Measurements from ENCODE around the gene TSPAN15. TPM values are rescaled to one million over a fixed set of nuclear protein-coding genes. Genes with fewer than 3 reads are reported as not detected.
A peak's percentile ranks its signal among the peaks of the same experiment; 100 is the strongest.

Gene TSPAN15
- total and polyA plus RNA-seq, 9 donors, result 2.8 to 13.7 (median 5.6) TPM

DNA sequence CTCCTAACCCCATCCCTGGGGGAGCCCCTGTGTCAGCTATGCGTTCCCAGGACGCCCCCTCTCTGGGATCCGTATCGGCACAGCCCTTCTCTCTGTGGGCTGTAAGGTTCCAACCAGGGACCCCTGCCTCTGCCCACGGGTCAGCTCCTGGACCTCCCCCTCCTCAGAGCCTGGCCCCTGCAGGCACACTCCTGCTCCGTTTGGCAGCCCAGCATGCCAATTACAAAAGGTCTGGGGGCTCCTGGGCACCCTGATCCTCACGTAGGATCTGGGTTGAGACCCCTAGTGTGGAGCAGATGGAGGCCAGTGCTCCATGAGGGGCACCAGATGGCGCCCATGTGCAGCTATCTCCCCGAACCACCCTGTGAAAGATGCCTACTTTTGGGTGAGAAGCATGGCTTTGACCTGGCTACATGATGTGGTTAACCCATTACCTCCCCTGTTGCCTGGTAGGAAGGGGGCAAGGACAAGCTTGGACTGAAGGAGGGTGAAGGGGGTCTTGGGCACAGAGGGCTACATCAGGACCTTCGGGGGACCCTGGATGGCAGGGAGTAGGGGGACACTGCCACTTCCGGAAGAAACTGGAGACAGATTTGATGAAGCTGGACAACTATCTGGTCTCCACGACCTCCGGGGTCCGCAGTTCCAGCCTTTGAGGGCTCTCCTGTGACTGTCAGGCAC, 43.5 kb upstream of the TSPAN15 start:
- no peaks in the 10 kb centered on the region for H3K9me3 ChIP-seq
- DNase-seq, result peak in 4 of 5 donors; percentile 17 to 50 (median 46)
- intact Hi-C loops (cut with DNase I), result loop anchor here in 1 of 4 donors (10.0 kb wide), 1 partner anchor 503 kb away; the partner anchor contains the start of gene DDX50
- no peaks in the 10 kb centered on the region for H3K27me3 ChIP-seq
- 61 to 69% (median 63%) methylated on average over 14 of the region's 14 CpGs for WGBS, 3 donors
- TF ChIP-seq, protein P1, sequence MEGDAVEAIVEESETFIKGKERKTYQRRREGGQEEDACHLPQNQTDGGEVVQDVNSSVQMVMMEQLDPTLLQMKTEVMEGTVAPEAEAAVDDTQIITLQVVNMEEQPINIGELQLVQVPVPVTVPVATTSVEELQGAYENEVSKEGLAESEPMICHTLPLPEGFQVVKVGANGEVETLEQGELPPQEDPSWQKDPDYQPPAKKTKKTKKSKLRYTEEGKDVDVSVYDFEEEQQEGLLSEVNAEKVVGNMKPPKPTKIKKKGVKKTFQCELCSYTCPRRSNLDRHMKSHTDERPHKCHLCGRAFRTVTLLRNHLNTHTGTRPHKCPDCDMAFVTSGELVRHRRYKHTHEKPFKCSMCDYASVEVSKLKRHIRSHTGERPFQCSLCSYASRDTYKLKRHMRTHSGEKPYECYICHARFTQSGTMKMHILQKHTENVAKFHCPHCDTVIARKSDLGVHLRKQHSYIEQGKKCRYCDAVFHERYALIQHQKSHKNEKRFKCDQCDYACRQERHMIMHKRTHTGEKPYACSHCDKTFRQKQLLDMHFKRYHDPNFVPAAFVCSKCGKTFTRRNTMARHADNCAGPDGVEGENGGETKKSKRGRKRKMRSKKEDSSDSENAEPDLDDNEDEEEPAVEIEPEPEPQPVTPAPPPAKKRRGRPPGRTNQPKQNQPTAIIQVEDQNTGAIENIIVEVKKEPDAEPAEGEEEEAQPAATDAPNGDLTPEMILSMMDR (IDR thresholded peaks at IDR 0.05), result no peak
- TF ChIP-seq EP300 (IDR thresholded peaks at IDR 0.05) (no peak), POLR2A (IDR thresholded peaks at IDR 0.05) (no peak)
- no peaks in the 10 kb centered on the region for H3K36me3 ChIP-seq
- no peak overlapping the region for H3K4me3 ChIP-seq
- H3K27ac ChIP-seq, result peak overlapping the region in 1 of 2 donors; percentile 49
- H3K4me1 ChIP-seq (ENCODE audit: insufficient read depth), result peaks cover 11% of the 10 kb centered on the region

DNA sequence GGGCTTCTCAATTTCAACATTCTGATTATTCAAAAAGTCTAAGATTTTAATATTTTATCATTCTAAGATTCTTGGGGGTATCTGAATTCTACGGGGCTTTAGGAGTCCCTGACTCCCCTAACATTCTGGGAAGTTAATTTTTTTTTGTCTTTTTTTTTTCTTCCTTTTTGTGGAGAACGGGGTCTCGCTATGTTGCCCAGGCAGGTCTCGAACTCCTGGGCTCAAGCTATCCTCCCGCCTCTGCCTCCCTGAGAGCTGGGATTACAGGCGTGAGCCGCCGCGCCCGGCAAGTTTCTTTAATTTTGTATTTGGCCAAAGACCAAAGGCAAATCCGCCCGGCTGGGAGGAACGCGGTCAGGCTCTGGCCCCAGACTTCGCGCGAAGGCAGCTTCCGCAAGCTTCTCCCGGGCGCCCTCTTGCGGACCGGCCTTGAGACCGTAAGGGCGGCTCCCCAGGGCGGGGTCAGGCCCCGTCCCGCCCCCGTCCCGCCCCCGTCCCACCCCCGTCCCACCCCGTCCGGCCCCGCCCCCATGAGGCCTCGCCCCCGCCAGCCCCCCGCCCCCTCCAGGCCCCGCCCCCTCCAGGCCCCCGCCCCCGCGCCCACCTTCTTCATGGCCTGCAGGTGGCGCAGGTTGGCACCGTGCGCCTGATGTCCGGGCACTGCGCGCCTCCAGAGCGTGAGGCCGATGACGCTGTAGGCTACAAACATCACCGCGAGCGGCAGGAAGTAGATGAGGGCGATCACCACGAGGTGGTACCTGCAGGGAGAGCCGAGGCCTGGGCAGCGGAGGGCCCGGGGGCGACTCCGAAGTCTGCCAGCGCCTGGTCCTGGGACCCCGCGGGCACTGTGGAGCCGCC, 42.7 kb upstream of the TSPAN15 start:
- 1 to 3% (median 2%) methylated on average over 47 to 63 of the region's 64 CpGs for WGBS, 3 donors
- peak; percentile 97 to 98 (median 97) for DNase-seq
- peaks cover 6% of the 10 kb centered on the region for H3K4me1 ChIP-seq (ENCODE audit: insufficient read depth)
- peak overlapping the region; percentile 66 to 92 for H3K27ac ChIP-seq
- no peaks in the 10 kb centered on the region for H3K9me3 ChIP-seq
- H3K4me3 ChIP-seq, result peak overlapping the region; percentile 47
- intact Hi-C loops (cut with DNase I), result loop anchor here in 1 of 4 donors (10.0 kb wide), 1 partner anchor 504 kb away; the partner anchor contains the start of gene DDX50
- TF ChIP-seq, protein P1 (IDR thresholded peaks at IDR 0.05), result peak; percentile 42 to 87 (median 43)
- no peak for TF ChIP-seq EP300 (IDR thresholded peaks at IDR 0.05)
- no peak for TF ChIP-seq POLR2A (IDR thresholded peaks at IDR 0.05)
- H3K36me3 ChIP-seq, result no peaks in the 10 kb centered on the region
- H3K27me3 ChIP-seq, result no peaks in the 10 kb centered on the region

DNA sequence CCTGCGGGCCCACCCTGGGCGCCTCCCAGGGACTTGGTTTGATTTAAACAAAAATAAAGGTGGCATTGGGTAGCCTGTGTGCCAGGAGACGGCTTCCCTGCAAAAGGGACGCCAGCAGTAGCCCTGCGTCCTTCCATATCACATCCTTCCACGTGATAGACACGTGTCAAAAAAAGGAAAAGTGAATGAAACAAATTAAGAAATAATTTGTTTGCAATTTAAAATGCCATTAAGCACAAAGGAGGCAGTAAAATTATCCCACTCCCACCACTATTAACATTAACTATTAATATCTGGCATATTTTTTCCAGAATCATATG, 42.1 kb upstream of the TSPAN15 start:
- TF ChIP-seq, protein P1 (IDR thresholded peaks at IDR 0.05), result peak in 1 of 3 donors; percentile 3
- TF ChIP-seq POLR2A (IDR thresholded peaks at IDR 0.05), result no peak
- H3K27ac ChIP-seq, result peak overlapping the region; percentile 66 to 92
- peak overlapping the region; percentile 47 for H3K4me3 ChIP-seq
- intact Hi-C loops (cut with DNase I), result loop anchor here in 1 of 4 donors (10.0 kb wide), 1 partner anchor 504 kb away; the partner anchor contains the start of gene DDX50
- DNase-seq, result no peak
- H3K36me3 ChIP-seq, result no peaks in the 10 kb centered on the region
- H3K27me3 ChIP-seq, result no peaks in the 10 kb centered on the region
- peaks cover 6% of the 10 kb centered on the region for H3K4me1 ChIP-seq (ENCODE audit: insufficient read depth)
- 2 to 14% (median 5%) methylated on average over 7 of the region's 7 CpGs for WGBS, 3 donors
- H3K9me3 ChIP-seq, result no peaks in the 10 kb centered on the region

DNA sequence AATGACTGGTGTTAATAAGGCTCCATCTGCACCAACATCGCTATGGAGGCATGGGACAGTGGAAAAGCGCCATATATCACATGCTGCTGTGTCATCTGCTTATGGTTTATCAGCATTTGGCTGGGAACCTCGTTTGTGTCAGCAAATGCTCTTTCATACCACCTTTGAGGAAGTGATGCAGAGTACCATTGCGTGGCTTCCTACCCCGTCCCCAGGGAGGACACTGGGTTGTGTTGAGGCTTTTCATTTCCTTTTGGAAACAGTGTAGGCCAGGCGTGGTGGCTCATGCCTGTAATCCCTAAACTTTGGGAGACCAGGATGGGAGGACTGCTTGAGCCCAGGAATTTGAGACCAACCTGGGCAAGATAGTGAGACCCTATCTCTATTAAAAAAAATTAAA, 41.3 kb upstream of the TSPAN15 start:
- H3K4me1 ChIP-seq (ENCODE audit: insufficient read depth), result peaks cover 6% of the 10 kb centered on the region
- peak in 2 of 5 donors; percentile 33 to 45 for DNase-seq
- no peak overlapping the region for H3K4me3 ChIP-seq
- no peaks in the 10 kb centered on the region for H3K36me3 ChIP-seq
- intact Hi-C loops (cut with DNase I), result loop anchor here in 2 of 4 donors (5.0 to 10.0 kb wide), 2 partner anchors 173 to 505 kb away; partner anchors contain the start of gene DDX50 (in 1 of the 2)
- WGBS, 3 donors, result 64 to 70% (median 70%) methylated on average over 6 of the region's 6 CpGs
- H3K27me3 ChIP-seq, result no peaks in the 10 kb centered on the region
- TF ChIP-seq POLR2A (IDR thresholded peaks at IDR 0.05) (no peak), EP300 (IDR thresholded peaks at IDR 0.05) (no peak)
- TF ChIP-seq, protein P1 (IDR thresholded peaks at IDR 0.05), result no peak
- H3K27ac ChIP-seq, result no peak overlapping the region
- H3K9me3 ChIP-seq, result no peaks in the 10 kb centered on the region
